HepG2 (cell line): Measurements from ENCODE around the gene PEPD. TPM values are rescaled to one million over a fixed set of nuclear protein-coding genes. Genes with fewer than 3 reads are reported as not detected.

Experiments used
- ATAC-seq: fragments of 200-7000 bp; cut with Tn5 transposase; 3 replicates; pipeline ENCODE4 v1.9.1; 2020; ENCODE audit warnings: mild to moderate bottlenecking, moderate library complexity
- BruUV-seq: library from RNA; stranded (reverse); fragments of 400-500 nt; replicated peaks from 2 replicates; lab custom pipeline; 2021; lab: Mats Ljungman, UMichigan
- CTCF ChIA-PET: fragments of 300-600 bp; formaldehyde crosslinking; extraction: SDS; loops from one replicate; lab custom pipeline; 2021; ENCODE audit warnings: low total read pairs, inconsistent platforms, low intra/inter-chr PET ratio; lab: Yijun Ruan, JAX
- POLR2A ChIA-PET: fragments of 350-600 bp; sonication (Branson Sonifier 250); formaldehyde crosslinking; loops from one replicate; lab custom pipeline; 2020; ENCODE audit warnings: antibody characterized with exemption, inconsistent platforms; lab: Yijun Ruan, JAX
- DNase-seq: peaks from one replicate; pipeline ENCODE4 v3.0.0-alpha.2; 2015; ENCODE audit warnings: low spot score
- FAIRE-seq: peaks from 3 replicates; lab custom pipeline; 2011; peaks lifted over from hg19 to GRCh38; lab: Jason Lieb, UNC
- H2AFZ ChIP-seq: one replicate; pipeline ENCODE4 v1.6.1; 2011; ENCODE audit warnings: low read length, inconsistent platforms
- H3K27ac ChIP-seq: fragments of 300-600 bp; 3 replicates; pipeline ENCODE4 v1.8.0; 2011; ENCODE audit warnings: mixed run types, mild to moderate bottlenecking, mixed read lengths, low read length, inconsistent platforms; ENCODE audit not compliant: insufficient read depth; ENCODE audit errors: extremely low read length
- H3K27me3 ChIP-seq, 2 experiments: fragments of 200-600 bp in 1 of 2; 2 replicates in 1 of 2; 3 replicates in 1 of 2; pipeline versions ENCODE4 v1.6.0 to v1.8.0; 2011; ENCODE audit warnings: low read length in 2 of 2, mild to moderate bottlenecking in 2 of 2, moderate library complexity in 2 of 2, inconsistent platforms in 1 of 2; ENCODE audit not compliant: insufficient read depth in 2 of 2, control insufficient read depth in 1 of 2
- H3K36me3 ChIP-seq, 2 experiments: fragments of 200-600 bp in 1 of 2; replicated peaks in 1 of 2; 2 replicates in 1 of 2; 3 replicates in 1 of 2; pipeline versions ENCODE4 v1.5.1 to v1.8.0; 2011; ENCODE audit warnings: low read length in 2 of 2, inconsistent platforms in 1 of 2; ENCODE audit not compliant: insufficient read depth in 2 of 2, control insufficient read depth in 1 of 2
- H3K4me1 ChIP-seq: 2 replicates; pipeline ENCODE4 v1.5.1; 2012; ENCODE audit warnings: low read length, inconsistent platforms; ENCODE audit not compliant: insufficient read depth
- H3K4me2 ChIP-seq: 2 replicates; pipeline ENCODE4 v1.6.0; 2011; ENCODE audit warnings: low read depth, low read length, inconsistent platforms
- H3K4me3 ChIP-seq, 3 experiments: fragments of 200-600 bp in 1 of 3; sonication (generic), shearing (Covaris generic) in 1 of 3; replicated peaks in 1 of 3; 2 replicates each; pipeline ENCODE4 v1.5.1; 2011 to 2016; ENCODE audit warnings: low read length in 3 of 3, inconsistent platforms in 2 of 3, low read depth in 2 of 3, mild to moderate bottlenecking in 2 of 3, control low read depth in 1 of 3, mixed read lengths in 1 of 3; ENCODE audit not compliant: insufficient read depth in 1 of 3
- H3K79me2 ChIP-seq: one replicate; pipeline ENCODE4 v1.6.1; 2011; ENCODE audit warnings: low read length, inconsistent platforms; ENCODE audit not compliant: insufficient read depth
- H3K9ac ChIP-seq: 2 replicates; pipeline ENCODE4 v1.6.0; 2011; ENCODE audit warnings: mild to moderate bottlenecking, low read depth, low read length, inconsistent platforms; ENCODE audit not compliant: insufficient read depth
- H3K9me3 ChIP-seq: 2 replicates; pipeline ENCODE4 v1.5.1; 2012; ENCODE audit warnings: mild to moderate bottlenecking, low read length
- H4K20me1 ChIP-seq: 2 replicates; pipeline ENCODE4 v1.6.0; 2011; ENCODE audit warnings: inconsistent platforms, mild to moderate bottlenecking, low read length, moderate library complexity; ENCODE audit not compliant: insufficient read depth
- ADNP ChIP-seq: sonication (generic); formaldehyde crosslinking; IDR thresholded peaks from 2 replicates; pipeline ENCODE4 v1.4.0; 2020; ENCODE audit warnings: missing genetic modification reagents
- CEBPG ChIP-seq: IDR thresholded peaks from 2 replicates; pipeline ENCODE4 v1.6.1; 2016
- CTCF ChIP-seq: sonication (generic); formaldehyde crosslinking; IDR thresholded peaks from 2 replicates; pipeline ENCODE4 v1.5.0; 2020; ENCODE audit warnings: mild to moderate bottlenecking, missing genetic modification reagents, moderate library complexity
- FOXJ3 ChIP-seq: sonication (generic); formaldehyde crosslinking; IDR thresholded peaks from 2 replicates; pipeline ENCODE4 v1.4.0; 2020; ENCODE audit warnings: missing genetic modification reagents, mild to moderate bottlenecking, borderline replicate concordance
- IKZF1 ChIP-seq: fragments of 450-650 bp; IDR thresholded peaks from 2 replicates; pipeline ENCODE4 v1.7.1; 2016
- MLLT10 ChIP-seq: sonication (generic); formaldehyde crosslinking; IDR thresholded peaks from 2 replicates; pipeline ENCODE4 v1.4.0; 2020; ENCODE audit warnings: missing genetic modification reagents
- PAX8 ChIP-seq: sonication (generic); formaldehyde crosslinking; IDR thresholded peaks from 2 replicates; pipeline ENCODE4 v1.8.0; 2022; ENCODE audit warnings: mild to moderate bottlenecking, missing genetic modification reagents, borderline replicate concordance
- PRPF4 ChIP-seq: fragments of 200-400 bp; formaldehyde crosslinking; IDR thresholded peaks from 2 replicates; pipeline ENCODE4 v1.6.1; 2016; ENCODE audit warnings: low read length, low read depth; ENCODE audit not compliant: poor library complexity, severe bottlenecking
- ZNF337 ChIP-seq: sonication (generic); formaldehyde crosslinking; IDR thresholded peaks from 2 replicates; pipeline ENCODE4 v1.5.1; 2020; ENCODE audit warnings: missing genetic modification reagents, low read depth, mild to moderate bottlenecking, borderline replicate concordance
- ZNF546 ChIP-seq: sonication (generic); formaldehyde crosslinking; conservative IDR thresholded peaks from 2 replicates; pipeline ENCODE4 v1.8.1; 2023; ENCODE audit warnings: mild to moderate bottlenecking, missing genetic modification reagents
- WGBS: methylation state at CpG from one replicate; pipeline ENCODE4 v1.1.6; 2017; ENCODE audit warnings: low lambda C conversion rate; 5-methylcytosine and 5-hydroxymethylcytosine counted together
- in situ Hi-C: cut with HindIII; loops from 2 replicates; pipeline ENCODE4 v1.10.0; 2017; ENCODE audit warnings: low pct_unique_long_range_greater_than_20kb; ENCODE audit not compliant: extremely low pct_ligation_motif_present
- intact Hi-C: fragments of 100-400 bp; cut with micrococcal nuclease; formaldehyde crosslinking; loops from one replicate; pipeline ENCODE4 v1.10.0; 2022; ENCODE audit not compliant: unreplicated experiment
- polyA plus RNA-seq, 8 experiments: library from polyadenylated mRNA; depleted of rRNA in 3 of 8; stranded (reverse) in 7 of 8; unstranded in 1 of 8; fragments of >200 nt; fragmentation: Illumina TruSeq in 4 of 8; extraction: Trizol in 4 of 8; gene quantifications; 2 replicates each; pipeline versions ENCODE4 v1.2.1 to v1.2.3, GENCODE V29; 2011 to 2016; ENCODE audit warnings: low read depth in 4 of 8, missing spikeins in 1 of 8, mixed read lengths in 1 of 8; ENCODE audit not compliant: insufficient read depth in 1 of 8
- total RNA-seq, 5 experiments: library from RNA; depleted of rRNA; stranded (reverse); fragments of >200 nt; fragmentation: Illumina TruSeq; extraction: Trizol; gene quantifications; 2 replicates each; pipeline ENCODE4 v1.2.3, GENCODE V29; 2016; ENCODE audit warnings: low read depth in 1 of 5
- TF ChIP-seq, protein P1 (sequence below): sonication (generic); formaldehyde crosslinking; IDR thresholded peaks from 2 replicates; pipeline ENCODE4 v1.8.1; 2023; ENCODE audit warnings: missing genetic modification reagents, inconsistent platforms, borderline replicate concordance

PEPD gene
- total and polyA plus RNA-seq, 2 of the 13 experiments (the other 11 are each of a cell fraction or from before 2014, with no cell fraction given): 60.7 to 75.1 TPM

DNA sequence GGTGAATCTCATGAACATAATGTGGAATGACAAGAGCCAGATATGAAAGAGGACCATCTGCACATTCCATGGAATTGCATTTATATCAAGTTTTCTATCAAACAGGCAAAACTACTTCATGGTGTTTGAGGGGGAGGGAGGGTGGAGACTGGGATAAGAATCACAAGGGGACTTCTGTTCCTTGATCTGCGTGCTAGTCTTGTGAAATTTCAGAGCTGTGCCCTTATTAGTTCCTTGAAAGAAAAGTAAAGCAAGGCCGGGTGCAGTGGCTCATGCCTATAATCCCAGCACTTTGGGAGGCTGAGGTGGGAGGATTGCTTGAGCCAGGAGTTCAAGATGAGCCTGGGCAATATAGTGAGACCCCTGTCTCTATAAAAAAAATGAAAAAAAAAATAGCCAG, 178.3 kb downstream of the PEPD start:
- ChIA-PET CTCF (no interaction called here), POLR2A (no interaction called here)
- in situ Hi-C loops (no loop called here), intact Hi-C loops (no loop called here)
- BruUV-seq: no TSS peak
- Histone ChIP-seq H3K27me3 (no peaks in the 10 kb centered on the region), H3K9me3 (no peaks in the 10 kb centered on the region), H3K9ac (no peak overlapping the region), H3K36me3 (no peaks in the 10 kb centered on the region), H2AFZ (no peak overlapping the region), H3K4me3 (no peak overlapping the region), H4K20me1 (no peaks in the 10 kb centered on the region), H3K4me1 (peaks cover 27% of the 10 kb centered on the region), H3K4me2 (no peak overlapping the region), H3K79me2 (no peaks in the 10 kb centered on the region), H3K27ac (no peak overlapping the region)
- 58% methylated on average over 2 of the region's 2 CpGs for WGBS
- FAIRE-seq (no peak), DNase-seq (no peak), ATAC-seq (no peak)
- no peak for TF ChIP-seq IKZF1
- TF ChIP-seq, protein P1, sequence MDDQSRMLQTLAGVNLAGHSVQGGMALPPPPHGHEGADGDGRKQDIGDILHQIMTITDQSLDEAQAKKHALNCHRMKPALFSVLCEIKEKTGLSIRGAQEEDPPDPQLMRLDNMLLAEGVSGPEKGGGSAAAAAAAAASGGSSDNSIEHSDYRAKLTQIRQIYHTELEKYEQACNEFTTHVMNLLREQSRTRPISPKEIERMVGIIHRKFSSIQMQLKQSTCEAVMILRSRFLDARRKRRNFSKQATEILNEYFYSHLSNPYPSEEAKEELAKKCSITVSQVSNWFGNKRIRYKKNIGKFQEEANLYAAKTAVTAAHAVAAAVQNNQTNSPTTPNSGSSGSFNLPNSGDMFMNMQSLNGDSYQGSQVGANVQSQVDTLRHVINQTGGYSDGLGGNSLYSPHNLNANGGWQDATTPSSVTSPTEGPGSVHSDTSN (CRISPR knock-in tag): no peak
- TF ChIP-seq CTCF (CRISPR knock-in tag): no peak
- TF ChIP-seq MLLT10 (CRISPR knock-in tag): no peak
- TF ChIP-seq FOXJ3 (CRISPR knock-in tag): no peak
- TF ChIP-seq PAX8 (CRISPR knock-in tag): no peak
- no peak for TF ChIP-seq PRPF4
- no peak for TF ChIP-seq ZNF337 (CRISPR knock-in tag)
- TF ChIP-seq ADNP: no peak
- no peak for TF ChIP-seq CEBPG (CRISPR knock-in tag)
- TF ChIP-seq ZNF546: no peak
